ENCODE measurements around the gene DSG3. TPM values are rescaled to one million over a fixed set of nuclear protein-coding genes. Genes with fewer than 3 reads are reported as not detected.
A peak's percentile ranks its signal among the peaks of the same experiment; 100 is the strongest.

The DSG3 gene
- polyA plus RNA-seq (2013, experiment 1 of 2) = 0.04 TPM
- polyA plus RNA-seq (2013, experiment 2 of 2) = not detected

- Histone ChIP-seq H3K4me3 (ENCODE audit: extremely low read depth, insufficient read depth, low read length, poor library complexity, severe bottlenecking) (no peak within 1 kb of the TSS), H3K36me3 (ENCODE audit: control insufficient read depth, insufficient read depth, low read length) (no peaks in the 10 kb centered on the region), H3K4me1 (ENCODE audit: control insufficient read depth, insufficient read depth, low read length, poor library complexity, severe bottlenecking) (no peaks in the 10 kb centered on the region), H3K27ac (ENCODE audit: low read depth, low read length, severe bottlenecking) (no peak within 1 kb of the TSS), H3K9me3 (ENCODE audit: control insufficient read depth, low read length) (no peaks in the 10 kb centered on the region)
- 75 to 82% methylated on average over 5 to 7 of the region's 9 CpGs for WGBS, 2 experiments (ENCODE audit: insufficient coverage in 2 of 2)
These were observed at the start of gene DSG3 for GRCh38 chr18:31447530-31448191. Gene DSG3, plus strand, starts transcription at chr18:31447741. Its CDS starts 137 bp downstream, at chr18:31447878.

- Histone ChIP-seq H3K27ac (ENCODE audit: low read depth, low read length, severe bottlenecking) (peak overlapping the region; percentile 39), H3K9me3 (ENCODE audit: control insufficient read depth, low read length) (no peaks in the 10 kb centered on the region), H3K36me3 (ENCODE audit: control insufficient read depth, insufficient read depth, low read length) (no peaks in the 10 kb centered on the region), H3K4me1 (ENCODE audit: control insufficient read depth, insufficient read depth, low read length, poor library complexity, severe bottlenecking) (peaks cover 3% of the 10 kb centered on the region), H3K4me3 (ENCODE audit: extremely low read depth, insufficient read depth, low read length, poor library complexity, severe bottlenecking) (no peak overlapping the region)
- WGBS, 2 experiments (ENCODE audit: insufficient coverage in 2 of 2) = 86 to 100% methylated on average over 1 of the region's 2 CpGs
These were observed 49.4 kb upstream of the DSG3 start for GRCh38 chr18:31398191-31398590.

GRCh38 chr18:31399306-31400032, 48.1 kb upstream of the DSG3 start:
- Histone ChIP-seq H3K4me1 (ENCODE audit: control insufficient read depth, insufficient read depth, low read length, poor library complexity, severe bottlenecking) (peaks cover 3% of the 10 kb centered on the region), H3K36me3 (ENCODE audit: control insufficient read depth, insufficient read depth, low read length) (no peaks in the 10 kb centered on the region), H3K9me3 (ENCODE audit: control insufficient read depth, low read length) (no peaks in the 10 kb centered on the region), H3K4me3 (ENCODE audit: extremely low read depth, insufficient read depth, low read length, poor library complexity, severe bottlenecking) (no peak overlapping the region), H3K27ac (ENCODE audit: low read depth, low read length, severe bottlenecking) (peak overlapping the region; percentile 71)
- WGBS, 2 experiments (ENCODE audit: insufficient coverage in 2 of 2) = 100% methylated on average over 1 of the region's 6 CpGs; no CpG with 5 or more reads in 1 of the 2 experiments

GRCh38 chr18:31401156-31402025, 46.1 kb upstream of the DSG3 start:
- Histone ChIP-seq H3K9me3 (ENCODE audit: control insufficient read depth, low read length) (no peaks in the 10 kb centered on the region), H3K4me1 (ENCODE audit: control insufficient read depth, insufficient read depth, low read length, poor library complexity, severe bottlenecking) (peaks cover 3% of the 10 kb centered on the region), H3K27ac (ENCODE audit: low read depth, low read length, severe bottlenecking) (no peak overlapping the region), H3K36me3 (ENCODE audit: control insufficient read depth, insufficient read depth, low read length) (no peaks in the 10 kb centered on the region), H3K4me3 (ENCODE audit: extremely low read depth, insufficient read depth, low read length, poor library complexity, severe bottlenecking) (no peak overlapping the region)
- WGBS, 2 experiments (ENCODE audit: insufficient coverage in 2 of 2) = 100% methylated on average over 2 of the region's 6 CpGs; no CpG with 5 or more reads in 1 of the 2 experiments

- no peak overlapping the region for H3K4me3 ChIP-seq (ENCODE audit: extremely low read depth, insufficient read depth, low read length, poor library complexity, severe bottlenecking)
- H3K9me3 ChIP-seq (ENCODE audit: control insufficient read depth, low read length) = no peaks in the 10 kb centered on the region
- H3K36me3 ChIP-seq (ENCODE audit: control insufficient read depth, insufficient read depth, low read length) = no peaks in the 10 kb centered on the region
- no peak overlapping the region for H3K27ac ChIP-seq (ENCODE audit: low read depth, low read length, severe bottlenecking)
- peaks cover 3% of the 10 kb centered on the region for H3K4me1 ChIP-seq (ENCODE audit: control insufficient read depth, insufficient read depth, low read length, poor library complexity, severe bottlenecking)
These were observed 45.5 kb upstream of the DSG3 start for GRCh38 chr18:31402026-31402373.

- Histone ChIP-seq H3K4me3 (ENCODE audit: extremely low read depth, insufficient read depth, low read length, poor library complexity, severe bottlenecking) (no peak overlapping the region), H3K36me3 (ENCODE audit: control insufficient read depth, insufficient read depth, low read length) (no peaks in the 10 kb centered on the region), H3K4me1 (ENCODE audit: control insufficient read depth, insufficient read depth, low read length, poor library complexity, severe bottlenecking) (peaks cover 3% of the 10 kb centered on the region), H3K9me3 (ENCODE audit: control insufficient read depth, low read length) (no peaks in the 10 kb centered on the region), H3K27ac (ENCODE audit: low read depth, low read length, severe bottlenecking) (no peak overlapping the region)
- 60 to 80% methylated on average over 1 of the region's 2 CpGs for WGBS, 2 experiments (ENCODE audit: insufficient coverage in 2 of 2)
These were observed 44.1 kb upstream of the DSG3 start for GRCh38 chr18:31403409-31403808.

- no peak overlapping the region for H3K27ac ChIP-seq (ENCODE audit: low read depth, low read length, severe bottlenecking)
- H3K4me3 ChIP-seq (ENCODE audit: extremely low read depth, insufficient read depth, low read length, poor library complexity, severe bottlenecking) = no peak overlapping the region
- no peaks in the 10 kb centered on the region for H3K9me3 ChIP-seq (ENCODE audit: control insufficient read depth, low read length)
- H3K36me3 ChIP-seq (ENCODE audit: control insufficient read depth, insufficient read depth, low read length) = no peaks in the 10 kb centered on the region
- 92% methylated on average over 2 of the region's 3 CpGs; no CpG with 5 or more reads in 1 of the 2 experiments for WGBS, 2 experiments (ENCODE audit: insufficient coverage in 2 of 2)
- no peaks in the 10 kb centered on the region for H3K4me1 ChIP-seq (ENCODE audit: control insufficient read depth, insufficient read depth, low read length, poor library complexity, severe bottlenecking)
These were observed 39.9 kb upstream of the DSG3 start for GRCh38 chr18:31407649-31408048.

- H3K36me3 ChIP-seq (ENCODE audit: control insufficient read depth, insufficient read depth, low read length) = no peaks in the 10 kb centered on the region
- H3K4me1 ChIP-seq (ENCODE audit: control insufficient read depth, insufficient read depth, low read length, poor library complexity, severe bottlenecking) = no peaks in the 10 kb centered on the region
- no peak overlapping the region for H3K27ac ChIP-seq (ENCODE audit: low read depth, low read length, severe bottlenecking)
- 67 to 69% methylated on average over 2 to 3 of the region's 4 CpGs for WGBS, 2 experiments (ENCODE audit: insufficient coverage in 2 of 2)
- no peaks in the 10 kb centered on the region for H3K9me3 ChIP-seq (ENCODE audit: control insufficient read depth, low read length)
- H3K4me3 ChIP-seq (ENCODE audit: extremely low read depth, insufficient read depth, low read length, poor library complexity, severe bottlenecking) = no peak overlapping the region
These were observed 38.3 kb upstream of the DSG3 start for GRCh38 chr18:31409276-31409675.

GRCh38 chr18:31410716-31411483, 36.6 kb upstream of the DSG3 start:
- Histone ChIP-seq H3K4me1 (ENCODE audit: control insufficient read depth, insufficient read depth, low read length, poor library complexity, severe bottlenecking) (no peaks in the 10 kb centered on the region), H3K36me3 (ENCODE audit: control insufficient read depth, insufficient read depth, low read length) (no peaks in the 10 kb centered on the region), H3K4me3 (ENCODE audit: extremely low read depth, insufficient read depth, low read length, poor library complexity, severe bottlenecking) (no peak overlapping the region), H3K27ac (ENCODE audit: low read depth, low read length, severe bottlenecking) (no peak overlapping the region), H3K9me3 (ENCODE audit: control insufficient read depth, low read length) (no peaks in the 10 kb centered on the region)
- WGBS, 2 experiments (ENCODE audit: insufficient coverage in 2 of 2) = 95 to 98% methylated on average over 19 to 21 of the region's 37 CpGs

- H3K27ac ChIP-seq (ENCODE audit: low read depth, low read length, severe bottlenecking) = no peak overlapping the region
- H3K4me1 ChIP-seq (ENCODE audit: control insufficient read depth, insufficient read depth, low read length, poor library complexity, severe bottlenecking) = no peaks in the 10 kb centered on the region
- H3K4me3 ChIP-seq (ENCODE audit: extremely low read depth, insufficient read depth, low read length, poor library complexity, severe bottlenecking) = no peak overlapping the region
- no peaks in the 10 kb centered on the region for H3K9me3 ChIP-seq (ENCODE audit: control insufficient read depth, low read length)
- H3K36me3 ChIP-seq (ENCODE audit: control insufficient read depth, insufficient read depth, low read length) = no peaks in the 10 kb centered on the region
- WGBS, 2 experiments (ENCODE audit: insufficient coverage in 2 of 2) = 91 to 93% methylated on average over 3 to 4 of the region's 6 CpGs
These were observed 34.4 kb upstream of the DSG3 start for GRCh38 chr18:31413137-31413536.

Measured in mesodermal cell (in vitro differentiated cells).